Endothelial cell of umbilical vein (primary cell): Measurements from ENCODE around the gene AXIN2.

ENCODE experiments used
- CTCF ChIP-seq, 2 donors: IDR thresholded peaks; 1 replicate in 1 of 2; 2 replicates in 1 of 2; pipeline ENCODE4 v1.5.1; 2011; ENCODE audit warnings: low read length in 2 of 2, mild to moderate bottlenecking in 2 of 2, moderate library complexity in 2 of 2, control low read depth in 1 of 2, inconsistent platforms in 1 of 2, low read depth in 1 of 2; ENCODE audit not compliant: insufficient read depth in 1 of 2; ENCODE audit errors: extremely low read depth in 1 of 2
- EZH2 ChIP-seq: IDR thresholded peaks from 2 replicates; pipeline ENCODE4 v1.6.1; 2012; ENCODE audit warnings: borderline replicate concordance, low read depth, mild to moderate bottlenecking, moderate library complexity, low read length, inconsistent platforms; ENCODE audit not compliant: severe bottlenecking
- FOS ChIP-seq: IDR thresholded peaks from 2 replicates; pipeline ENCODE4 v1.6.1; 2011; ENCODE audit warnings: mild to moderate bottlenecking, low read length, moderate library complexity, borderline replicate concordance; ENCODE audit not compliant: insufficient read depth
- MAX ChIP-seq: IDR thresholded peaks from 2 replicates; pipeline ENCODE4 v1.6.1; 2011; ENCODE audit not compliant: insufficient read depth, insufficient read length
- POLR2A ChIP-seq: IDR thresholded peaks from 2 replicates; pipeline ENCODE4 v1.6.1; 2012; ENCODE audit warnings: low read depth, mild to moderate bottlenecking, control low read depth, low read length

- TF ChIP-seq CTCF (IDR thresholded peaks at IDR 0.05; ENCODE audit: extremely low read depth in 1 of 2, insufficient read depth in 1 of 2, low read depth in 1 of 2, low read length in 2 of 2), result no peak
- no peak for TF ChIP-seq POLR2A
- no peak for TF ChIP-seq FOS
- TF ChIP-seq MAX, result no peak
- no peak for TF ChIP-seq EZH2
Measured at GRCh38 chr17:65572581-65573281, 11.3 kb upstream of the AXIN2 start.
